ENCODE measurements around the gene EFNA3.

DNA sequence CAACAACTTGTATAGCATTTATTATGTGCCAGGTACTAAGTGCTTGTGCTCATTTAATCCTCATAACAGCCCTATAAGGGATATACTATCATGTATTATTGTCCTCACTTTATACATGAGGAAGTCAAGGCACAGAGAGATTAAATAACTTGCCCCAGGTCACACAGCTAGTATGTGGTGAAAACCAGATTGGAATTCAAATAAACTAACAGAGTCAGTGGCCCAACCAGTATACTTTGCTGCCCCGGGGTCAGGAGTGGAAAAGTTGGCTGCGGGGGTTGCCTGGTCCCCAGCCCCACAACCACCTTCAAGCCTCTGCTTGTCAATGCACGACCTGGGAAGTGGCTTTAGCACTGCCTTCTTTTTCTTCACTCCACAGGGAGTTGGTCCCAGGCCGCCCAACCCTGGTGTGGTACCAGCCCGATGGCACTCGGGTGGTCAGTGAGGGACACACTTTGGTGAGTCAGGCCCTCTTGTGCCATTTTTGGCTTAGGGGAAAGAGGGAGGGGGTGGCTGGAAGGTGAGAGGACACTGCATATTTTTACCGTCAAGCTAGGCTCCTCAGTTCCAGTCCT lies 25.0 kb upstream of the EFNA3 start:
- TF ChIP-seq, protein P1, sequence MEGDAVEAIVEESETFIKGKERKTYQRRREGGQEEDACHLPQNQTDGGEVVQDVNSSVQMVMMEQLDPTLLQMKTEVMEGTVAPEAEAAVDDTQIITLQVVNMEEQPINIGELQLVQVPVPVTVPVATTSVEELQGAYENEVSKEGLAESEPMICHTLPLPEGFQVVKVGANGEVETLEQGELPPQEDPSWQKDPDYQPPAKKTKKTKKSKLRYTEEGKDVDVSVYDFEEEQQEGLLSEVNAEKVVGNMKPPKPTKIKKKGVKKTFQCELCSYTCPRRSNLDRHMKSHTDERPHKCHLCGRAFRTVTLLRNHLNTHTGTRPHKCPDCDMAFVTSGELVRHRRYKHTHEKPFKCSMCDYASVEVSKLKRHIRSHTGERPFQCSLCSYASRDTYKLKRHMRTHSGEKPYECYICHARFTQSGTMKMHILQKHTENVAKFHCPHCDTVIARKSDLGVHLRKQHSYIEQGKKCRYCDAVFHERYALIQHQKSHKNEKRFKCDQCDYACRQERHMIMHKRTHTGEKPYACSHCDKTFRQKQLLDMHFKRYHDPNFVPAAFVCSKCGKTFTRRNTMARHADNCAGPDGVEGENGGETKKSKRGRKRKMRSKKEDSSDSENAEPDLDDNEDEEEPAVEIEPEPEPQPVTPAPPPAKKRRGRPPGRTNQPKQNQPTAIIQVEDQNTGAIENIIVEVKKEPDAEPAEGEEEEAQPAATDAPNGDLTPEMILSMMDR (IDR thresholded peaks at IDR 0.05 in 2 of 3, conservative IDR thresholded peaks at IDR 0.05 in 1 of 3; ENCODE audit: insufficient read depth in 2 of 3, low read depth in 1 of 3, low read length in 3 of 3) = no peak
- TF ChIP-seq, protein P2, sequence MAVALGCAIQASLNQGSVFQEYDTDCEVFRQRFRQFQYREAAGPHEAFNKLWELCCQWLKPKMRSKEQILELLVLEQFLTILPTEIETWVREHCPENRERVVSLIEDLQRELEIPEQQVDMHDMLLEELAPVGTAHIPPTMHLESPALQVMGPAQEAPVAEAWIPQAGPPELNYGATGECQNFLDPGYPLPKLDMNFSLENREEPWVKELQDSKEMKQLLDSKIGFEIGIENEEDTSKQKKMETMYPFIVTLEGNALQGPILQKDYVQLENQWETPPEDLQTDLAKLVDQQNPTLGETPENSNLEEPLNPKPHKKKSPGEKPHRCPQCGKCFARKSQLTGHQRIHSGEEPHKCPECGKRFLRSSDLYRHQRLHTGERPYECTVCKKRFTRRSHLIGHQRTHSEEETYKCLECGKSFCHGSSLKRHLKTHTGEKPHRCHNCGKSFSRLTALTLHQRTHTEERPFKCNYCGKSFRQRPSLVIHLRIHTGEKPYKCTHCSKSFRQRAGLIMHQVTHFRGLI (CRISPR knock-in tag; IDR thresholded peaks at IDR 0.05) = no peak
- TF ChIP-seq SMC3 (conservative IDR thresholded peaks at IDR 0.05; ENCODE audit: insufficient read depth, low read depth, low read length) (no peak), POLR2A (conservative IDR thresholded peaks at IDR 0.05) (no peak), CBX5 (IDR thresholded peaks at IDR 0.05; ENCODE audit: borderline replicate concordance, low read depth) (no peak), EP400 (IDR thresholded peaks at IDR 0.05) (no peak)
